NCI-H82 treated with DMSO at 0.1 percent for 48 hours (cell line): ENCODE measurements around the gene MAB21L4.

Source experiments
- DNase-seq: peaks from one replicate; lab custom pipeline; 2025; ENCODE audit not compliant: unreplicated experiment; lab: John Stamatoyannopoulos, UW

Gene MAB21L4

DNA sequence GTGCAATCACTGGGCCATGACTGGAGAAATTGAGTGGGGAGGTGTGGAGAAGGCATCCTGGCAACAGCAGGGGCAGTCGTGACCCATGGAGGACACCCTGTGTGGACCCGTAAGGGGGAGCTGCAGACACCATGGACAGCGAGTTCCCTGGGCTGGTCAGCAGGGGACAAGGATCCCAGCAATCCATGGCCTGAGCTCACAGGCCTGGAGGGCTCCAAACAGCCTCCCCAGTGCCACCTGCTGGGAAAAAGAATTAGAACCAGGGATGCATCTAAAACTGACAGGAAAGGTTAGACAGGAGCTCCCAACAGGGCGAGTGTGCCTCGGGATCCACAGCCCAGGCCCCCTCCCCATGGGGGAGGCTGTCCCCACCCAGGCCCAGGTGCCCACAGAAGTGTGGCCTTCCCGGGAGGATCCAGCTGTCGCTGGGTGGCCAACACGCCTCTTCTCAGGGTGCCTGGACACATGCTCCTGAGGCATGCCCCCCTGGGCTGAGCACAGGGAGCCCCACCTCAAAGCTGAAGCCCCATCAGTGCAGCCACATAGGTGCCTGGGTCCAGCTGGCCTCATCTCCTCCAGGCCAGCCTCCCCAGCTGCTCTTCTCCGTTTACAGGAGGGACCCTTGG, 55.4 kb downstream of the MAB21L4 start:
- no peak for DNase-seq

- no peak for DNase-seq
Measured at GRCh38 chr2:240839152-240840143, 56.5 kb downstream of the MAB21L4 start.

DNA sequence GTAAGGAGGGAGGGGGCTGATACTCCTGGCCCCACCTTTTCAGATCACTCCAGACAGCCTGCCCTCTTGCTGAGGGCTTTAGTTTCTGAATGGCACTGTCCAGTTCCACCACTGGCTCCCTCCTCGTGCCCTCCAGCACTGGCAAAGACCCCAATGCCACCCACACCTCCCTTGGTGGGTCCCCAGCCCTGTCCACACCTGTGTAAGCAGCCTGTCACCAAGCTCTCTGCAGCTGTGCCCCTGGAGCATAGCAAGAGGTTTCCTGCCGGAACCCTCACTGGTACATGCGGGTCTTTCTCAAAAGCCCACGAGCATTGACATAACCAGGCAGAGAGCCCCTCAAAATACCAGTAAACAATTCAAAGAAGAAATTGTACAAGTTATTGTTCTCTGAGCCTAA, 58.3 kb downstream of the MAB21L4 start:
- DNase-seq, result no peak

DNA sequence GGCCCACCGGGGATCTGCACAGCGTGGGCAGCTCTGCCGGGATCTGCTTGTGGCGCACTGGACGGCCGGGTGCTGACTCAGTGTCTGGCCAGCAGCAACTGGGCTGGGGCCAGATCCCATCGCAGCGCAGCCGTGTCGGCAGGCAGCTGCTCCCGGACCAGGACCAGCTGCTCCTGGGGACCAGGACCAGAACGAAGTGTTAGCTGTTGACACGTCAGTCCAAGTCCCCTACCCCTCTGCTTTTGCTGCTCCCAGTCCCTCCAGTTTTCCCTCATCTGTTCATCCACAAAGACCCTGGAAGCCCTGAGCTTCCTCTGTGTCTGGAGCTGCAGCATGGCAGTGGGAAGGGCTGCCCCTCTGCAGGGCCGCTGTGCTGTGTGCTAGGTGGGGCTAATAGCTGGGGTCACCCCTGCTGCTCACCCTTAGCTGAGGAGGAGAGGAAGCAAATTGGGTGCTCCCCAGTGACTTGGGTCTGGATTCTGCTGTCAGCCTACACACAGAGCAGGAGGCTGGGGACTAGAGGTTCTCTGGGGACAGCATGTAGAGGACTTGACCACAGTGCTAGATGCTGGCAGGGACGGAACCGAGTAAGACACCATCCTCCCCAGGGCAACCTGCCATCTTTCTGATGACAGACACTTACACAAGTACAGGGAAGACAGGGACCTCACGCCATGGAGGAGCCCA, 59.0 kb downstream of the MAB21L4 start:
- no peak for DNase-seq
